Right ventricle myocardium superior (tissue), 1 donor: ENCODE results near the gene NPR1. TPM values are rescaled to one million over a fixed set of nuclear protein-coding genes. Genes with fewer than 3 reads are reported as not detected.
A peak's percentile ranks its signal among the peaks of the same experiment; 100 is the strongest.
"Not testable (repeated sequence)": the region's sequence is repeated elsewhere in the genome, so short reads cannot be mapped to it uniquely, and the experiment has no call there.

Experiments used
- ATAC-seq: fragments of 200-7000 bp; cut with Tn5 transposase; one replicate; pipeline ENCODE4 v1.9.1; 2020; ENCODE audit warnings: mild to moderate bottlenecking; ENCODE audit not compliant: poor library complexity
- DNase-seq: peaks from one replicate; pipeline ENCODE4 v3.0.0-alpha.2; 2020
- intact Hi-C: fragments of 100-400 bp; cut with DNase I; formaldehyde crosslinking; loops from one replicate; pipeline ENCODE4 v1.11.2; 2022
- long read RNA-seq: library from polyadenylated mRNA; unstranded; transcript quantifications from one replicate; pipeline ENCODE4 v2.0.0, GENCODE V29; 2021
- total RNA-seq: library from RNA; stranded (reverse); fragmentation: NEBNext Ultra II Directional; extraction: Animal tissue kit (Norgen Biotek cat#: 25700); gene quantifications from one replicate; pipeline ENCODE4 v1.2.1, GENCODE V29; 2021
- donor health status: DM: no; HTN: yes; CAD: no; lungs with severe emphysema.

NPR1 gene
- total RNA-seq, result 10.0 TPM
- long read RNA-seq, full-length matches to known transcripts, result 31 of 45 reads
- long read RNA-seq, partial matches to known transcripts, result 10 of 45 reads
- long read RNA-seq, other reads (novel, unspliced or antisense), result 4 of 45 reads

DNA sequence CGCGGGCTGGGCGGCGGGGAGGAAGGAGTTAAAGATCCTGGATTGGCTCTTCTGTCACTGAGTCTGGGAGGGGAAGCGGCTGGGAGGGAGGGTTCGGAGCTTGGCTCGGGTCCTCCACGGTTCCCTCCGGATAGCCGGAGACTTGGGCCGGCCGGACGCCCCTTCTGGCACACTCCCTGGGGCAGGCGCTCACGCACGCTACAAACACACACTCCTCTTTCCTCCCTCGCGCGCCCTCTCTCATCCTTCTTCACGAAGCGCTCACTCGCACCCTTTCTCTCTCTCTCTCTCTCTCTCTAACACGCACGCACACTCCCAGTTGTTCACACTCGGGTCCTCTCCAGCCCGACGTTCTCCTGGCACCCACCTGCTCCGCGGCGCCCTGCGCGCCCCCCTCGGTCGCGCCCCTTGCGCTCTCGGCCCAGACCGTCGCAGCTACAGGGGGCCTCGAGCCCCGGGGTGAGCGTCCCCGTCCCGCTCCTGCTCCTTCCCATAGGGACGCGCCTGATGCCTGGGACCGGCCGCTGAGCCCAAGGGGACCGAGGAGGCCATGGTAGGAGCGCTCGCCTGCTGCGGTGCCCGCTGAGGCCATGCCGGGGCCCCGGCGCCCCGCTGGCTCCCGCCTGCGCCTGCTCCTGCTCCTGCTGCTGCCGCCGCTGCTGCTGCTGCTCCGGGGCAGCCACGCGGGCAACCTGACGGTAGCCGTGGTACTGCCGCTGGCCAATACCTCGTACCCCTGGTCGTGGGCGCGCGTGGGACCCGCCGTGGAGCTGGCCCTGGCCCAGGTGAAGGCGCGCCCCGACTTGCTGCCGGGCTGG is at the start of gene NPR1:
TSS of gene NPR1 (plus strand) at position 170 of the 818 bp plus-strand sequence. CDS start at position 591, 421 bp downstream.
- intact Hi-C loops, result loop anchor here (2.0 to 5.0 kb wide), 3 partner anchors 70 to 309 kb away; partner anchors contain the start of gene RAB13
- DNase-seq, result peak; percentile 82
- ATAC-seq, result peak; percentile 81

DNA sequence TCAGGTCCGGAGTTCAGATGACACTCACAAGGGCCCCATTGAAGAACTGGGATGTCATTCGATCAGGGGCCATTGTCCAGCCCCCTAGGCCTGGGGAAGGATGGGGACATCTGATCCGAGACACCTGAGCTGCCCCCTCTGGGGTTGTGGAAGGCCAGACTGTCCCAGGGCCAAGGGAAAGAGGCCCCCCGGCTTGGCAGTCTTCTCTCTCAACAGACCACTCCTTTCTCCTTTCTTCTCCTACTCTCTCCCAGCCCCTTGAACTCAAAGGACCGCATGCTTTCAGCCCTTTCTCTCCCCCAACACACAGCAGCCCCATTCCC is 49.2 kb upstream of the NPR1 start:
- ATAC-seq, result no peak
- intact Hi-C loops, result no loop called here
- DNase-seq, result peak; percentile 24

DNA sequence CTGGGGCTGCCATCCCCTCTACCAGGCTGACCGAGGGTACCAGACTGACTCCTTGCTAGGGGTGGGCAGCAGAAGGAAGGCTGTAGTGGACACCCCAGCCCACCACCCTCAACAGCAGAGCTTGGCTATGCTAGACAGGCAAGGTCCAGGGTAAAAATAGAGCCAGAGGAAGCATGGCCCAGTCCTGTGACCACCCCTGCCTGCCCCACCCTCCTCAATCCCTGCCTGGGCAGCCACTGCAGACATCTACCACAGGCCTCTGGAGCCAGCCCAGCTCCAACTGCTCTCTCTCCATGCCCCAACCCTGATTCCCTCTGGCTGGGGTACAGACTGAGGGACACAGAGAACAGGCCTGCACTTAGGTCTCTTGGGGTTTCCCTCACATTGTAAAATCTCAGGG is 48.5 kb upstream of the NPR1 start:
- ATAC-seq (peak; percentile 43), DNase-seq (peak; percentile 80)
- intact Hi-C loops, result no loop called here

DNA sequence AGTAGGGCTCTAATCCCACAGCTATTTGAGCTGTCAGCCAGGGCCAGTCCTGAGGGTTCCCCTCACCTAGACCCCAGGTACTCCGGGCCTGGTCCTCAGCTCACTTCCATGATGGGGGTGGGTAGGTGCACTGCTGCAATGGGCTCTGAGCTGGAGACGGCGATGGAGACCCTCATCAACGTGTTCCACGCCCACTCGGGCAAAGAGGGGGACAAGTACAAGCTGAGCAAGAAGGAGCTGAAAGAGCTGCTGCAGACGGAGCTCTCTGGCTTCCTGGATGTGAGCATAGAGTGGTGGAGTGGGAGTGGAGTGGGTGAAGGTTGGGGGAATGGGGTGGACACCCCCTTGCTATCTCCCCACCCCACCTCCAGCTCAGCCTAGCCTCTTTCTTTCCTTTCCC is 48.1 kb upstream of the NPR1 start:
- intact Hi-C loops, result no loop called here
- ATAC-seq (no peak), DNase-seq (peak; percentile 32)

DNA sequence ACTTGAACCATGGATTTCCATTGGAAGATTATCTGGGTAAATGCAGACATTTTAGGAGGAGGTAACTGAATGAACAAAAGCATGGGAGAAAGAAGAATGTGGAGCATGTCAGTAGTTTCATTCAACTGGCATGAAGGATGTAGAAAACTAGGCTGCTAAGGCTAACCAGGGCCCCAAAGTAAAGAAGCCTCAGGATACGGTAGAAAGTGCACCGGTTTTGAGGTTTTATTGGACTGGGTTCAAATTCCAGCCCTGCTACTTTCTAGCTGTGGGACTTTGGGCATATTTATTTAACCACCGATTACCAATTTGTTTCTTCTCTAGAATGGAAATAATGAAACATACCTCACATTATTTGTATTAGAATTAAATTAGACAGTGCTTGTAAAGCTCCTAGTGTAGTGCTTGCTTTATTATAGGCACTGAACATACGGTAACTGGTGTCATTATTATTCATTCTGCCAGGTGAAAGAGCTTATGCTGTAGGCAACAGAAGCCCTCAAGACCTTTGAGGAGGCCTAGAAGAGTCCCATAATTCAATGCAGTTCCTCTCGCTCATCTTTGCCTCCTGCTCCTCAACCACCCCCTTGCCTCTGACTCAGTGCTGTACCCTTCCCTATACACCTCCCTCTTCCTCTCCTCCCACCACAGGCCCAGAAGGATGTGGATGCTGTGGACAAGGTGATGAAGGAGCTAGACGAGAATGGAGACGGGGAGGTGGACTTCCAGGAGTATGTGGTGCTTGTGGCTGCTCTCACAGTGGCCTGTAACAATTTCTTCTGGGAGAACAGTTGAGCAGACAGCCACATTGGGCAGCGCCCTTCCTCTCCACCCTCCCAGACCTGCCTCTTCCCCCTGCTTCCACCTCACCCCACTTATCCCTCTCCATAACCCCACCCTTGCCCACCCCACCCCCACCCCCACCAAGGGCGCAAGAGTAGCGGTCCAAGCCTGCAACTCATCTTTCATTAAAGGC is 47.2 kb upstream of the NPR1 start:
- DNase-seq (peak; percentile 17), ATAC-seq (no peak)
- intact Hi-C loops, result no loop called here

DNA sequence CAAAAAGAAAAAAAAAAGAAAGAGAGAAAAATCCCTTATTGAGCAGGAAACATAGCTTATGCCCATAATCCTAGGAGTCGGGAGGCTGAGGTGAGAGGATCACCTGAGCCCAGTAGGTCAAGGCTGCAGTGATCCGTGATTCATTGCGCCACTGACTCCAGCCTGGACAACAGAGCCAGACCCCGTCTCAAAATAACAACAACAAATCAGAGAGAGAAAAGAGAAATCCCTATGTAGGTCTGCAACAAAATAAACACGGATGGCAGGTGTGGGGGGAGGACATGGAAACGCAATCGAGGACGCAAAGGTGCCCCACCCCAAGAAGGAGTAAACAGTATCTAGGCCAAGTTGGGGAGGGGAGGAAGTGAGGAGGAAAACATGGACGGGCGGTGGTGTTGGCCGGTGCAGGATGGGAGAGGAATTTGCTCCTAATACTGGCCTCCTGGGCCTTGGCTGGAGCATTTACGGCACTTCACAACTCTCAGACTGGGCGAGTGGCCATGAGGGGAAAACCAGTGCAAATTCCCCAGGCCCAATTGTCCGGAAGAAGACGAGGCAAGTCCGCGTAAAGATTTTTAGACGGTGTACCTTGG is 45.2 kb upstream of the NPR1 start:
- DNase-seq, result no peak
- ATAC-seq, result peak; percentile 35
- intact Hi-C loops, result no loop called here

DNA sequence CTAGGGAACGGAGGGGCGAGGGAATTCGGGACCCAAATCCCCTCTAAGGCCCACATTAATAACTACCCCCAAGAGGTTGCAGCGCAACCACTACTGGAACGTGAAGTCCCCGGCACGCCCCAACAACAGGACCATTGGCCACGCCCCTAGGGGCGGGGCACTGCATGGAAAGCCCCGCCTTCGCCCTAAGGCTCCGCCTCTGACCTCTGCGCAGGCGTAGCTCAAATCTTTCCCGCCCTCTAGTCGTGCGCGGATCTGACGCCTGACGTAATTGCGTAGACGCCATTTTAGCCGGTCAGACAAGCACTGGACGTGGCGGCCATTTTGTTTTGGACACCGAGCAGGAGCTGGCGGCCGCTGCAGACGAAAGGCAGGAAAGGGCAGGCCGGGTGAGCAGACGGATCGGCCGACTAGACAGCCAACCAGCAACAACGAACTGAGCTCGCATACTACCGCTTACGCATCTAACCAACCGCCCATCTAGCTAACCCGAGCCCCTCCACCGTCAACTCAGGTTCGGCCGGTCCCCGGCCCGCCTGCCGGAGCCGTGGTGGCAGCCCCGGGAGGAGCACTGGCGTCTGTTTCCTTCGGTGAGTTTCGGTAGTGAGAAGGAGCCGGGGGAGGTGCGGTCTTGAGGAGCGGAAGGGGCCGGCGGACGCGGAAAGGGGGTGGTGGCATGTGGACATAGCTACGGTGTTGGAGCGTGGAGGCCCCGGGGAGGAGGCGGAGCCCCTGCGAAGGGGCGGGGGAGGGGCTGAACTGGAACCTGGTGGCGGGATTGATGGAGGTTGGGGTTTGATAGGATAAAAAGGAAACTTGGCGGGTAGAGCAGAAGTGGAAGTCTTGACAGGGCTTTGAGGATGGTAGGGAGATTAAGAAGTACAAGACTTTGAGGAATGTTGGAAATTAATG is 44.5 kb upstream of the NPR1 start, which contains the start of gene CHTOP:
TSS of gene CHTOP (plus strand) at position 313 of the 912 bp plus-strand sequence. CDS start 2,523 bp downstream, outside the sequence.
- intact Hi-C loops, result no loop called here
- DNase-seq (peak; percentile 98), ATAC-seq (peak; percentile 92)

DNA sequence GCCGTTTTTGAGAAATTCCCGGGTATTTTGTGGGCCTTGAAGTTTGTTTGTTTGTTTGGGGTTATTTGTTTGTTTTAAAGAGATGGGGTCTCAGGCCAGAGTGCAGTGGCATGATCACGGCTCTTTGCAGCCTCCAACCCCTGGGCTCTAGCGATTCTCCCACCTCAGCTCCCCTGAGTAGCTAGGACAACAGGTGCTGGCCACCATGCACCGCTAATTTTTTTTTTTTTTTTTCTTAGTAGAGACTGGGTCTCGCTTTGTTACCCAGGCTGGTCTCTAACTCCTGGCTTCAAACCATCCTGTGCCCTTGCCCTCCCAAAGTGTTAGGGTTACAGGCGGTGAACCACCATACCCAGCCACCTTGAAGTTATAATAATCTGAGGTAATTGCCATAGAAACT is 42.6 kb upstream of the NPR1 start:
- intact Hi-C loops, result no loop called here
- ATAC-seq (no peak), DNase-seq (no peak)

DNA sequence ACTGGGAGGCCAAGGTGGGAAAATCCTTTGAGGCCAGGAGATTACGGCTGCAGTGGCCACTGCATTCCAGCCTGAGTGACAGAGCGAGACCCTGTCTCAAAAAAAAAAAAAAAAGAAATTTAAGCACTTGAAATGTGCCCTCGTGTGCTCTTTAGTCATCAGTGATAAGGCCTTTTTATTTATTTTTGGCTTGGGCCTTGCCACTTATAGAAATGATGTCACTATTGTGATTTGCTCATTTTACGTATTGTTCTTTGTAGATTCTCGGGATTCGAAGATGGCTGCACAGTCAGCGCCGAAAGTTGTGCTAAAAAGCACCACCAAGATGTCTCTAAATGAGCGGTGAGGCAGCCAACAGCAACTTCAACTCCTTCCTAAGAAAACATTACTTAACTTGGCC is 42.2 kb upstream of the NPR1 start:
- no peak for DNase-seq
- intact Hi-C loops, result no loop called here
- no peak for ATAC-seq

DNA sequence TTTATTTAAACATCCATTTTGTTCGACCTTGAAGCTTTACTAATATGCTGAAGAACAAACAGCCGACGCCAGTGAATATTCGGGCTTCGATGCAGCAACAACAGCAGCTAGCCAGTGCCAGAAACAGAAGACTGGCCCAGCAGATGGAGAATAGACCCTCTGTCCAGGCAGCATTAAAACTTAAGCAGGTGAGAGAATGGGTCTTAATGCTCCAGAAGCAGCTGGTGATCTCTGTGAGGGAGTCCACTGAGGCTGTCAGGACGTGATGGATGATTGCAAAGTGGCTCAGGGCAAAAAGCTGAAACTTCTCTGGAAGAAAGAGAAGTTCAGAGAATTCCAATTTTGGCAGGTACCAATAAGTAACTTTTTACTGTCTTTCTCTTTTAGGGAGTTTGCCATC is 40.2 kb upstream of the NPR1 start:
- ATAC-seq (no peak), DNase-seq (no peak)
- intact Hi-C loops, result no loop called here

DNA sequence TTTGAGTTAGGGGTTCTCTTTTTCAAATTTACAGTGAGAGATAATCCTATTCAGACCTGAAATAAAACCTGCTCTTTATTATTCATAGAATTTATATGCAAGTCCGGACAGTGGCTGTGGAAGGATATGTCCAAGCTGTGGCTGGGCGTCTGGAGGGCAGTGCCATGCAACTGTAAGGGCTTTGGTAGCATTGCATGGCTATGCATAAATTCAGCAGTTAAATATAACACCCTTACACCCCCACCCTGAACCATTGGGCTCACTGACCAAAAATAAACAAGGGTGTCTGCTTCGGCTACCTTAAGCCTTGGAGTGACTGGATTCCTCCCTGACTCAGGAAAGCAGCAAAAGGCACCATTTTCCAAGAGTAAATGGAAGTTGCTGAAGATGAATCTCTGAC is 39.2 kb upstream of the NPR1 start:
- no peak for DNase-seq
- intact Hi-C loops, result no loop called here
- ATAC-seq, result peak; percentile 69

DNA sequence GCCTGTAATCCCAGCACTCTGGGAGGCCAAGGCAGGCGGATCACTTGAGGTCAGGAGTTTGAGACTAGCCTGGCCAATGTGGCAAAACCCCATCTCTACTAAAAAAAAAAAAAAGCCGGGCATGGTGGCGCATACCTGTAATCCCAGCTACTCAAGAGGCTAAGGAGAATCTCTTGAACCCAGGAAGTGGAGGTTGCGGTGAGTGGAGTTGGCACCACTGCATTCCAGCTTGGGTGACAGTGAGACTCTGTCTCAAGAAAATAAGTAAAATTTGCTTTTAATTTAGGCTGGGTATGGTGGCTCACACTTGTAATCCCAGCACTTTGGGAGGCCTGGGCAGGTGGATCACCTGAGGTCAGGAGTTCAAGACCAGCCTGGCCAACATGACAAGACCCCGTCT is 38.3 kb upstream of the NPR1 start:
- ATAC-seq, intact Hi-C loops, DNase-seq: not testable (repeated sequence)

DNA sequence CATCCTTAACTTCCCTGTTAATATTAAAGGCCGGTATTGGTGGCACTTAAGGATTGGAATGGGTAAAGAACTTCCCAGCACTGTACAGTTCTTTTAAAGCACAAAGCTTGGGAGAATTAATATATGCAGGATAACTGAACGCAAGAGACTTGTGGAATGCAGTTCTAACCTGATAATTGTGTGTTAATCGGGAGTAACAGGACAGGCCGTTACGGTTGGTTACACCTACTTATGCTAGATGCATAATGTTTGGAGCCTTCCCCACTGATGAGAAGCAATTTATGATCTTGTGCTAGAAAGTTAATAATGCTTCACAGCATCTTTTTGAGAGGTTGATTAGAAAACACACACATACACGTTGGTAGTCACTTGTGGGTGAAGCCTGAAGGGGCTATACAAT is 37.6 kb upstream of the NPR1 start:
- ATAC-seq, result no peak
- no peak for DNase-seq
- intact Hi-C loops, result no loop called here

DNA sequence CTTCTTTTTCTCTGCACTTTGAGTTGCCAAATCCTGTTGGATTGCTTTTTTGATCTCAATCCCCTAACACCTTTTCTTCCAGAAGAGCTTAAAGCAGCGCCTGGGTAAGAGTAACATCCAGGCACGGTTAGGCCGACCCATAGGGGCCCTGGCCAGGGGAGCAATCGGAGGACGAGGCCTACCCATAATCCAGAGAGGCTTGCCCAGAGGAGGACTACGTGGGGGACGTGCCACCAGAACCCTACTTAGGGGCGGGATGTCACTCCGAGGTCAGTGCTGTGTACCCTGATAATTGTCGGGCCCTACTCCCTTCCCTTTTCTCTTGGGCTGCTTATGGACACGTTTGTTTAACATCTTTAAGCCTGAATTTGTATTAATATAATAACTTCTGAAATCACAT is 36.3 kb upstream of the NPR1 start:
- DNase-seq, result no peak
- intact Hi-C loops, result no loop called here
- no peak for ATAC-seq

DNA sequence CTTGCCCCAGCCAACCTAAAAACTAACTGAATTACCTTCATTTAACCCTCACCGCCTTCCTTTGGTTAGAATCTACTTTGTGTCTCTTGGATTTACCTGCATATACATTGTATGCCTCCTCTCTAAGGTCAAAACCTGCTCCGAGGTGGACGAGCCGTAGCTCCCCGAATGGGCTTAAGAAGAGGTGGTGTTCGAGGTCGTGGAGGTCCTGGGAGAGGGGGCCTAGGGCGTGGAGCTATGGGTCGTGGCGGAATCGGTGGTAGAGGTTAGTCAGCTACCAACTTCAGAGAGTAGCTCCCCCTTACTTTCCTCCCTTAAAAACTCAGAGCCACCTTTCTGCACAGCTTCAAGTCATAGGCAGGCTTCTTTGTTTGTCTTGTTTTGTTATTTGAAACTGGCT is 35.4 kb upstream of the NPR1 start:
- intact Hi-C loops, result no loop called here
- no peak for ATAC-seq
- DNase-seq, result no peak

DNA sequence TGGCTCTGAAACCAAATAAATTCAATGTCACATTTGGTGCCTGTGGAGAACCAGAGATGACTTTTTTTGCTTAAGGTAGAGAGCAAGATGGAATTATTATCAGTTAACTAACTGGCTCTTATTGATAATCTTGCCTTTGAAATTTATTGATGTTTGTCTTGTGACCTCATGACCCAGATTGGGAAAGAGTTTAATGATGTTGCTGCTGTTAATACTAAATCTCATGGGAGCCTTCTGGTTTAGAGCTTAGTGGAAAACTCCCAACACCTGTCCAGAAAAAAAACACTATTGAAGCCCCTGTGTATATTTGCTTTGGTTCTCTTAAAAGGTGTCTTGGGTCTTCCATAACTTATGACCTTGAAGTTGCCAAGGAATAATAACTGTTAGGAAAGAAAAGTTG is 34.7 kb upstream of the NPR1 start:
- ATAC-seq (no peak), DNase-seq (no peak)
- intact Hi-C loops, result no loop called here

DNA sequence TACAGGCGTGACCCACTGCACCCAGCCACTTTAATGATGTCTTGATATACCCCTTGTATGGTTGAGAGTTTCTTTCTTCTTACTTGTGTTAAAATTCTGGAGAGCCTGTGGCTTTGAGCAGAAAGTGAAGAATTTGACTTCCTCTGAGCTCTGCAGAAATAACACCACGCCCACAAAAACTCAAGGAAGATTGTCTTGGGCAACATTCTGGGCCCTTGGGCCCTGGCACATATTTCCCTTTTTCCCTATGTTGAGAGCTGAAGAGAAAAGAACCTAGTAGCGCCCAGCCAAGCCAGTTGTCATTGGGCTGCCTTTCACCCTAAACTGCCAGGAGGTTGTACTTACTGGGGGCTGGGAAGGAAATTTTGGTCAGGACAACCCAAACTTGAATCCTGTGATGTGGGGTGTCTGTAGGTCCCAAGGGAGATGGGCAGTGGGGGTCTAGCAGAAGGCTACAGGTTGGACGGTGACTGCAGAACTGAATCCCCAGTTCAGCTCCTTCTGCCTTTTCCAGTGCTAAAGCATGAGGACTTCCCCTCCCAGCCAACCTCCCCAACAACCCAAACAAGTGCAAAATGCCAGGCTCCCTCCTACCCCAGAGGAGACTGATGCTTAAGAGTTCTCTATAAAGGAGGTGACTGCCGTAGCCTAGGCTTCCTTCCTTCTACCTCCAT is 31.7 kb upstream of the NPR1 start:
- no peak for DNase-seq
- intact Hi-C loops, result no loop called here
- ATAC-seq, result peak; percentile 14

DNA sequence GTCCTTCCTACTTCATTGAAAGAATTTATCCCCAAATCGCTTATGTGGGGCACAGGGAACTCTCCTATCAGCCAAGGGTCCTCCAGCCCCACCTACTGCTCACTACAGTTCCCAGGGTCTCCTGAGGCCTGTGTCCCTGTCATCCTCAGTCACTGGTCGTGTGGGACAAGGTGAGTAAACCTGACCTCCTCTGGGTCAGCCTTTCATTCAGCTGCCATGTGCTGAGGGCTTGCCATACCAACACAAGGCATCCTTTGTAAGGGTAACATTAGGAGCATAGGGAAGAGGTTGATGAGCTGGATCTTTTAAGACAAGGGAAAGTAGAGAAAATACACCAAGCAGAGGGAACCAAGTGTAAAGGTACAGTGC is 31.2 kb upstream of the NPR1 start:
- ATAC-seq, result peak; percentile 9

More for the DNA sequence above, 31.2 kb upstream of the NPR1 start:
- intact Hi-C loops, result no loop called here
- DNase-seq, result no peak
